GM21367 (cell line): ENCODE results near the gene DDA1.

Source experiments
- ATAC-seq: cut with Tn5 transposase; IDR thresholded peaks from one replicate; pipeline ENCODE4 v1.9.1; 2021; ENCODE audit not compliant: unreplicated experiment

Gene DDA1

GRCh38 chr19:17311455-17312188 is 2.3 kb downstream of the DDA1 start:
- ATAC-seq: no peak

GRCh38 chr19:17312189-17313113 is 3.1 kb downstream of the DDA1 start:
- ATAC-seq: no peak

DNA sequence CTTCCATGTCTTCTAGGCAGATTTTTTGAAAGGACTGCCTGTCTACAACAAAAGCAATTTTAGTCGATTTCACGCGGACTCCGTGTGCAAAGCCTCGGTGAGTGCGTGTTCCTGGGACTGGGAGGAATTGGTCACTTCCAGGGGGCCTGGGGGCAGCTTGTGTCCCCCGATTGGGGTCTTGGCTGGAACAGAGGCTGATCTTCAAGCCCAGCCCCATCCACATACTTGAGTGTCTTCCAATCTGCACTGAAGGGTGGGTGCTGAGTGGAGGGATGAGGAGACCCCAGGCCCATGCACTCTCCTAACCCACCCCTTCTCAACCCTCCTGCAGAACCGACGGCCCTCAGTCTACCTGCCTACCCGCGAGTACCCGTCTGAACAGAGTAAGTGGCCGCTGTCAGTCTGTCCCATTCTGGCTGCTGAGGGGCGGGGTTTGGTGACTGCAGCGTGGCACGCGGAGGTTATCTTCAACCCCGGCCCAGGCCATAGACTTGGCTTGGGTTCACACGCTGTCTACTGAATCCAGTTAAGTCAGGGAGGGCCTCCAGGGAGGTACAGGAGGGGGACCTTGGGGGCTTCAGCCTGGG is 4.7 kb downstream of the DDA1 start:
- ATAC-seq: no peak

DNA sequence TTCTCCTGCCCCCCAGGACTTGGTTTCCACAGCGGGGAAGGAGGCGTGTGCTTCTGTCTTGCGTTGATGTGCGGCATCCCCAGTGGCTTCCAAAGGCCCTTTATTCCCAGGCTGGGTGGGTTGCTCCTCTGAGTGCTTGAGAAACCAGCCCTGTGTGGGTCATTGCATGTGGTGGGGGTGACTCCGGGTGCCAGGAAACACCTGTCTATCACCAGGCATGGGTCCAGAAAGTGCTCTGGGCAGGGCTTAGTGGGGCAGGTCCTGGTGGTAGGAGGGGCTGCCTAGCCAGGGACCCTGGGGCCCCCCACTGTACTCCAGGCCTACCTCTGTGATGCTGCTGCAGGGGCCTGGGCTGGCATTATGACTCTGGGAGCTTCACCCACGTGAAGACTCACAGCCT is 9.6 kb downstream of the DDA1 start:
- no peak for ATAC-seq

- no peak for ATAC-seq
Observed at GRCh38 chr19:17319473-17320238, 10.3 kb downstream of the DDA1 start.

- ATAC-seq: no peak
Observed at GRCh38 chr19:17320435-17320834, 11.1 kb downstream of the DDA1 start.

DNA sequence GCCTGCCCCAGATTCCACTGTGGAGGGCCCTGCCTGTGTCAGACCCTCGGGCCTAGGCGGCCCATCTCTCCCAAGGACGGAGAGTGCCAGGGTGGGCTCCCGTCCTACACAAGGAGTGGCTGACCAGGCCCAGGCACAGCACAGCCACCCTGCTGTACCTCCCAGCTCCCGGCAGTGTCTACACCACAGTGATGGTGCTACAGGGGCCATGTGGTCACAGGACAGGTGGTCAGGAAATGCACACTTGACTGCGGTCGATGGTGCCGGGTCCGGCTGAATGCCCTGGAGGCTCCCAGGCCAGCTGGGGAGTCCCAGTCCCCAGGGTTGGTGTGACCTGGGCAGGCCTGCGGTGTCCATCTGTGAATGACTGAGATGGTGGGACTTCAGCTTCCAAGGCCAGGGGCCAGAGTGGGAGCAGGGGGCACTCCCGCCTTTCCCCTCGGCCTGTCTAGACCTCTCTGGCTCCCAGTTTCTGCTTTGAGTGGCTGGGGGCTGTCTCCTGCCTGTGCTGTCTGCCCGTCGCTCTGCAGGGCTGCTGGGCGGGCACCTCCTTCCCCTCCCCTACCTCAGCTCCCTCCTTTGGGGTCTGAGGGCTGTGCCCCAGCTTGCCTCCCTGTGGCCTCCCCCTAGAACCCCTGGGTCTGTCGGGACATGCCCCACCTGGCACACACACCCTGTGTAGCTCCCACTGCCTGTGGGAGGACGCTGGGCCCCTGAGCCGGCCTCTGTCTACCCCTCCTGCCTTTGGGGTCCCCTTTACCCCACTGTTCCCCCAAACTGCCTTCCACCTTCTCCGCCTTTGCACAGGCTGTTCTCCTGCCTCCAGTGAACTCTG is 12.5 kb downstream of the DDA1 start:
- ATAC-seq: no peak

GRCh38 chr19:17322854-17323253 is 13.5 kb downstream of the DDA1 start:
- no peak for ATAC-seq

GRCh38 chr19:17323300-17323963 is 14.1 kb downstream of the DDA1 start:
- ATAC-seq: no peak

DNA sequence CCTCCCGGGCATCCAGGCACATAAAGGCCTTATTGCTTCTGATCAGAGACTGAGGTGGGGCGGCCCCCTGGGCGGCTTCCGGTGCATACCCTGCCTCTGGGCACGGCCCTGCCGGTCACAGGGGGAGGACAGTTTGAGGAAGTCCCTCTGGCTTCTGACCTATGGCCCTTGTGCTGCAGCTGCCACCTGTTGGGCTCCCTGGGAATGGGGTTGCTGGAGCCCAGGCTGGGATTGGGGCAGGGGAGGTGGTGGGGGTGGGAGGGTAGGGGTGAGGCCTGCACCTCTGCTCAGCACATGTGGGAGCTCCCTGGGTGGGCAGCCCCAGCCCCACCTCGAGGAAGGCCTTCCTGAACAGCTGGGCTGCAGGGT is 14.6 kb downstream of the DDA1 start:
- ATAC-seq: no peak

DNA sequence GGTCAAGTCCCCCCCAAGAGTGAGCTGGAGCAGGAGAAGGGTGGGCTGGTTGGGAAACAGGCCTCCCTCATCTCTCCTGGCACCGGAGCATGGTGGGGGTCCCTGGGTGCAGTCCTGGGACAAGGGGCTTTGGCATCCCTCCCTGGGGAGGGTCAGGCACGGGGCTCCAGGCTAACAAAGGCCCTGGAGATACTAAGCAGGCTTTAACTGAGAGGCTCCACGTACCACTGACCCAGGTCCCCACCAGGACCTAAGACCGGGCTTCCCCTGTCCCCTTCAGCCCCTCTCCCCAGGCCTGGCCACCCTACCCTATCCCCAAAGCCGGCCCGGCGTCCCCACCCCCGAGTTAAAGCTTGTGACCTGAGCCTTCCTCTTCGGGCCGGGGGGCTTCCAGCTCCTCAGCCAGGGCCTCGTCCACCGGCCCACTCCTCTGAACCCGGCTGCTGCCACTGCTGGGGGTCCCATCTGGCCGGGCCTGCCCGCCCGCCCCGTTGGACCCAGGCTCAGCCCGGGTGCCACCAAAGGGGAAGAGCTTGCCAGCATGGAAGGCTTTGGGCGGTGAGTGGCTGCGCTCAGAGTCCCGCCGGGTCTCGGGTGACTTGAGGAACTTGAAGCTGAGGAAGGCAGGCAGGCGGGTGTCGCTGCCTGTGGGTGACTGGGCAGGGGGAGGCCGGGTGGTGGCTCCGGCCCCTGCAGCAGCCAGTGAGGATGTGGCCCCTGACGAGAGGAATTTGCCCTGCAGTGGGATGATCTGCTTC is 15.2 kb downstream of the DDA1 start:
- ATAC-seq: no peak

- no peak for ATAC-seq
Observed at GRCh38 chr19:17325133-17325532, 15.8 kb downstream of the DDA1 start.

DNA sequence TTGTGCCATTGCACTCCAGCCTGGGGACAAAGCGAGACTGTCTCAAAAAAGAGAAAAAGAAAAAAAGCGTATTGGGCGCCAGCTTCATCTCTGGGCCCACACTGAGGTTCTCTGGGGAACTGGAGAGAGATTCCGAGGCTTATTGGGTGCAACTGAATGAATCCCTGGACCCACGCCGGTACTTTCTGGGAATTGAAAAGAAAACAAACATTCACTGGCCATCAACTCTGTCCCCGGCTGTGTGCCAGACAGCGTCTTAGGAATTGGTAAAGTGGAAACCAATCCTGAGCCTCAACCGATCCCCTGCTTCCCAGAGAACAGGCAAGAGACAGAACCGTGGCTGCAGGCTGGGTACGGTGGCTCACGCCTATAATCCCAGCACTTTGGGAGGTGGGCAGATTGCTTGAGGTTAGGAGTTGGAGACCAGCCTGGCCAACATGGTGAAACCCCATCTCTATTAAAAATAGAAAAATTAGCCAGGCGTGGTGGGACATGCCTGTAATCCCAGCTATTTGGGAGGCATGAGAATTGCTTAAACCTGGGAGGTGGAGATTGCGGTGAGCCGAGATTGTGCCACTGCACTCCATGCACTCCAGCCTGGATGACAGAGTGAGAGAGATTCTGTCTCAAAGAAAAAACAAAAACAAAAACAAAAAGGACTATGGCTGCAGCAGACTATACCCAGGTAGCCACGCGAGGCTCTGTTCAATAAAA is 16.7 kb downstream of the DDA1 start:
- no peak for ATAC-seq

GRCh38 chr19:17326595-17326966 is 17.2 kb downstream of the DDA1 start:
- no peak for ATAC-seq

DNA sequence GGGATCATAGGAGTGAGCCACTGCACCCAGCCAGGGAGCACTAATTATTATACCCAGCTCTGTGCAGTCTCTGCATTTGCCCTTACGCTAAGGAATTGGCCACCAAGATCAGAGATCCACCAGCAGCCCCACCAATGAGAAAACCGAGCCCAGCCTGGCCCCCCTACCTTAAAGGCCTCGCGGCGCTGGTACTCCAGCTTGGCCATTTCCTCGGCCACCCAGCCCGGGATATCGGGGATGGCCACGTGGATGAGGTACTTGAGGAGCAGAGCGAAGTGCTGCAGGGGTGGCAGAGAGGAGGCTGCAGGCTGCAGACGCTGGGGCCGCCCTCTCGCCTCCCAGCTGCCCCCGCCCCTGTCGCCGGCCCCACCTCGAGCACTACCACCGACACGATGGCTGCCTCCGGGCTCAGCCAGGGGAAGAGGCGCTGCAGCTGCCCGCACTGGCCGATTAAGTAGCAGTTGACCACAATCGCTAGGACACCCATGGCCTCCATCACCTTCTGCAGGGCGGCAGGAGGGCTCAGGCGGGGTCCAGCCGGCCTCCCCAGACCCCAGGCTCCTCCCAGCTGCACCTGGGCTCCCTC is 17.8 kb downstream of the DDA1 start:
- ATAC-seq: no peak

GRCh38 chr19:17327654-17328516 is 18.5 kb downstream of the DDA1 start:
- no peak for ATAC-seq
